ENCODE results near the gene WDR45. TPM values are rescaled to one million over a fixed set of nuclear protein-coding genes. Genes with fewer than 3 reads are reported as not detected.
A peak's percentile ranks its signal among the peaks of the same experiment; 100 is the strongest.

The WDR45 gene
- total RNA-seq, 1 donor, result 46.6 TPM

GRCh38 chrX:49077941-49078340 lies 1.7 kb downstream of the WDR45 start:
- DNase-seq (ENCODE audit: low read depth), result no peak

DNA sequence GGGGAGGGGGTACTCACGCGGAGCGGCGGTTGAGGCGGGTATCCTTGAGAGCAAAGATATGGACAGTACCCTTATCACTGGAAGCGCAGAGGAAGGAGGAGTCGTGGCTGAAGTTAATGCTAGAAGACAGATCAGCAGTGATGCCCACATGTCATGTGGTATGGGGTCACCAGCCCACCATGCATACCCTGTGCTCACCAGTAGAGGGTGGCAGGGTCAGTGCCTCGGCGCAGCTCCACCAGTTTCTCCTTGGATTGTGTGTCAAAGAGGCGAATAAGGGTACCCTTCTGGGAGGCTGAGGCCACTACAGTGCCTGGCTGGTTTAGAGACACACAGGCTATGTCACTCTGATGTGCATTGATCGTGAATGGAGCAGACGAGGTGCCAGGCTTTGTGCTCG lies 4.3 kb downstream of the WDR45 start:
- no peak for DNase-seq (ENCODE audit: low read depth)
- no peak overlapping the region for H3K4me3 ChIP-seq (ENCODE audit: low read depth, low read length)
- no peak for TF ChIP-seq CTCF (IDR thresholded peaks at IDR 0.05; ENCODE audit: insufficient read depth, low read depth, low read length)

More at GRCh38 chrX:49077941-49078340, 1.7 kb downstream of the WDR45 start:
- TF ChIP-seq CTCF (IDR thresholded peaks at IDR 0.05; ENCODE audit: insufficient read depth, low read depth, low read length), result no peak
- H3K4me3 ChIP-seq (ENCODE audit: low read depth, low read length), result no peak overlapping the region

DNA sequence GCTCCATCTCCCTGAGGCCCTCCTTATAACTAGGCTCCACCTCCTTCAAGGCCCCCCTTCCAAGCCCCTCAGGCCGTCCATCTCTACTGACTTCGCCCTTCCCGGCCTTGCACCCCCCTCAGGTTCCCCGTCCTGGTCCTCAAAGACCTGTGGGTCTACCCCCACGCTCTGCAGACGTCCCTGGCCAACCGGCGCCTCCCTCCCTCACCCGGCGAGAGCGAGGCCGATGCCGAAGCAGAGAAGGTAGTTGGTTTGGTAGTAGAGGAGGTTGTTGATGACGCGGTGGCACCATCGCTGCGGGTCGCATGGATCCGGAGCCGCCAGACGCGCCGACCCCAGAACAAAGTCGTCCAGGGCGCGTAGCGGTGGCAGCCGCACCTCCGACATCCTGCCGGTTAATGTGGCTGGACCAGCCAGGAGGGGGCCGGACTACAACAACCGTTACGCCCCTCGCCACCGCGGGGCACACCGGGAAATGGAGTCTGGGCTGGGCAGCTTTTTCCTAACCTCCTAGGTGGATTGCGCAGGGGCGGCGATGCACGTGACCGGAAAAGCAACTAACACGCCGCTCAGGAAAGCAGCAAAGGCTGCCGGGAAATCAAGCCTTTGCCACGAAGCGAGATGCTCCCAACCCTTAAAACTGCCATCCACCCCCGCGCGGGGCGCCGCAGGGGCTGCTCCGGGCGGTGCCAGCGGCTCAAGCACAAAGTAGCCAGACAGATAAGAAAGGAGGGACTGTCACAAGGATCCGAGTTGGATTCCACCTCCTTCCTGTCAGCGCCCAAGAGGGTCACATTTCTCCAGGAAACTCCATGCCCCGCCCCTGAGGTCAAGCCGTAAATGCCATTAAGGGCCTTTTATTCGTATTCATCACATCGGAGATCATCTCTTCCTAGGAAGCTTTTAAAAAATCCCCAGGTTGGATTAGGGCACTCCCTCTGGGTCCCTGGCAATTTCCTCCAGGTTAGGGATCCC lies 5.8 kb downstream of the WDR45 start, which contains the start of gene PRAF2:
Gene PRAF2, minus strand, starts transcription at position 402 of the 975 bp plus-strand sequence. Its CDS starts 15 bp downstream, at position 387.
- peak; percentile 92 for DNase-seq (ENCODE audit: low read depth)
- TF ChIP-seq CTCF (IDR thresholded peaks at IDR 0.05; ENCODE audit: insufficient read depth, low read depth, low read length), result no peak
- H3K4me3 ChIP-seq (ENCODE audit: low read depth, low read length), result peak within 1 kb of the TSS; percentile 78

DNA sequence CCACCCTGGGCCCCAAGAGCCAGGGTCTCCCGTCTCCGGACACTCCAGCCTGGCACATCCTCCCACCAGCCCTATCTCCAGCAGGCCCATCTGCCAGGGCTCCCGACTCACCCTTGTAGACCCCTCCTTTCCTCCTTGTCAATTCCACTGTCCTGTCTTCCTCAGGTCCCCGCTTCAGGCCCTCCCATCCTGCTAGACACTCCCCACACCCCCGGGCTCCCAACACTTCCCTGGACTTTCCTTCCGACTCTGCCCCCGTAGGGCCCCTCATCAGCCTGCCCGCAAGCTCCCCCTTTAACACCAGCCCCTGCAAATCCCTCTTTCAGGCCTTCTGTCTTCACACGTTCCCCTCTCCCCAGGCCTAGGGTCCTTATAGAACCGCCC lies 7.0 kb downstream of the WDR45 start:
- peak; percentile 2 for DNase-seq (ENCODE audit: low read depth)
- H3K4me3 ChIP-seq (ENCODE audit: low read depth, low read length), result peak overlapping the region; percentile 78
- TF ChIP-seq CTCF (IDR thresholded peaks at IDR 0.05; ENCODE audit: insufficient read depth, low read depth, low read length), result no peak

DNA sequence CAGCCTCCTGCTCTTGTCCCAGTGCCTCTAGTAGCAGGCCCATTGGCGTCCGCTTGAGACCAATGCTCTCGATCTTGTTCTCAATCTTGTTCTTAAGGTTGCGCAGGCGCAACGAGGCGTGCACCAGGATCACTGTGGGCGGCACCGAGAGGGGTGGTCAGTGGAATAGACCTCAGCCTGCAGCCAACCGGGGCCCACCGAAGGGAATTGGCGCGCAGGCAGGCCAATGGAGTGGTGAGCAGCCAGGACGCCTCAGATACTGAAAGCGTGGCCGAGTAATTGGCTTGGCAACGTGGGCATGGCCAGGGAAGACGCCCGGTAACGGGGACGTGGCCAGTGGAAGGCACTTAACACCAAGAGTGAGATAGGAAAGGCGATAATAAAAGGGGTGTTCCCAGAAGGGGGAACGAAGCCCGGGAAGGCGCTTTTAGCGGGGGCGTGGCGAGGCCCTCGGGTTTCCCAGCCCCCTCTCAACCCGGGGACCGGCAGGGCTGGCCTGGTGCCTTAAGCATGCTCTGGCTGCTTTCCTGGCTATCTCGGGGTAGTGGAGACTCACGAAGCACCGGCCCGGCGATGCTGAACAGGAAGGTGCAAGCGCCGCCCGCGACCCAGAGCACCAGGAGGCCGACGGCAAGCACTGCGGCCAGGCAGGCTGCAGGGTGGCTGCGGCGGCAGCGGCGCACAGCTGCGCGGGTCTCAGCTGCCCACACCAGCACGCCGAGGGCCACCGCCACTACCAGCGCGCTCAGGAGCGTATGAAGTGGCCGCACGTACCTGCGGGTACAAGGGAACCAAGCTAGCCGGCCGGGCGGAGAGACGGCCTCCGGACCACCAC lies 7.6 kb downstream of the WDR45 start:
- DNase-seq (ENCODE audit: low read depth), result peak; percentile 80
- no peak for TF ChIP-seq CTCF (IDR thresholded peaks at IDR 0.05; ENCODE audit: insufficient read depth, low read depth, low read length)
- H3K4me3 ChIP-seq (ENCODE audit: low read depth, low read length), result peak overlapping the region; percentile 78

DNA sequence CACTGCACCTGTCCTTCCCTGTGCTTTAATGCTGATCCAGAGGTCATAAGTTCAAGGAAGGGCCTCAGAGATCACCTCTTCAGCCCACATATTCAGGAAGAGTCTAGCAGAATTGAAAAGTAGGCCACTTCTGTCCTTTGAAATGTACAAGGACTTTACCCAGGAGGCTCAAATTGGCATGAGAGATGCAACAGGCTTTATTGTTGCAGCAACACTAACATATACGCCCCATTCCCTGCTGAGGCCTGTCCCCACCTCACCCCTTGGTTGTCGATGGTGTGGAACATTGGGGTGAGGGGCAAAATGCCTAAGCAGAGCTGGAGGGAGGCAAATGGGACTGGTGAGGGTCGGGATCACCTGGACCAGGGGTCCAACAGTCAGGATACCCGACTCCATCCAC lies 8.7 kb downstream of the WDR45 start:
- H3K4me3 ChIP-seq (ENCODE audit: low read depth, low read length), result no peak overlapping the region
- DNase-seq (ENCODE audit: low read depth), result no peak
- TF ChIP-seq CTCF (IDR thresholded peaks at IDR 0.05; ENCODE audit: insufficient read depth, low read depth, low read length), result no peak

Measured in fibroblast of villous mesenchyme (primary cell).